Psoas muscle (tissue), 8 donors: Measurements from ENCODE around the gene CRYBG3. TPM values are rescaled to one million over a fixed set of nuclear protein-coding genes. Genes with fewer than 3 reads are reported as not detected.

Experiments used
- ATAC-seq, 4 donors: fragments of 200-7000 bp; cut with Tn5 transposase; one replicate each; pipeline ENCODE4 v1.9.1; 2020; ENCODE audit warnings: moderate library complexity in 3 of 4, mild to moderate bottlenecking in 2 of 4
- DNase-seq, 2 donors: peaks; one replicate each; pipeline ENCODE4 v3.0.0-alpha.2; 2020
- H3K27ac ChIP-seq: fragments of 200-600 bp; one replicate; pipeline ENCODE4 v1.8.0; 2022
- H3K27me3 ChIP-seq, 3 donors: fragments of 200-600 bp in 1 of 3; one replicate each; pipeline versions ENCODE4 v1.6.1 to v1.8.0; 2013 to 2022; ENCODE audit warnings: low read length in 2 of 3, mild to moderate bottlenecking in 2 of 3, moderate library complexity in 1 of 3; ENCODE audit not compliant: insufficient read depth in 3 of 3
- H3K36me3 ChIP-seq, 2 donors: fragments of 200-600 bp in 1 of 2; one replicate each; pipeline versions ENCODE4 v1.6.1 to v1.8.0; 2013 to 2022; ENCODE audit warnings: low read depth in 1 of 2, mild to moderate bottlenecking in 1 of 2, moderate library complexity in 1 of 2; ENCODE audit not compliant: insufficient read depth in 1 of 2
- H3K4me1 ChIP-seq: fragments of 200-600 bp; one replicate; pipeline ENCODE4 v1.8.0; 2022
- H3K4me3 ChIP-seq: fragments of 200-600 bp; one replicate; pipeline ENCODE4 v1.8.0; 2022; ENCODE audit warnings: mild to moderate bottlenecking
- H3K9me3 ChIP-seq: fragments of 200-600 bp; one replicate; pipeline ENCODE4 v1.8.0; 2022
- WGBS, 3 donors: extraction: QIAGEN DNeasy Blood & Tissue Kit; methylation state at CpG; one replicate each; pipeline versions ENCODE4 v1.1.6 to v1.1.7; 2013; 5-methylcytosine and 5-hydroxymethylcytosine counted together
- intact Hi-C, 2 donors: fragments of 100-400 bp; cut with DNase I; formaldehyde crosslinking; loops; one replicate each; pipeline versions ENCODE4 v1.11.0 to v1.14.2; 2022
- polyA plus RNA-seq, 3 donors: library from polyadenylated mRNA; stranded (reverse); fragments of 200-250 nt; gene quantifications; one replicate each; pipeline ENCODE4 v1.2.3, GENCODE V29; 2013
- total RNA-seq, 4 donors: library from RNA; stranded (reverse); fragmentation: NEBNext Ultra II Directional in 2 of 4; extraction: Animal tissue kit (Norgen Biotek cat#: 25700) in 2 of 4; gene quantifications; one replicate each; pipeline versions ENCODE4 v1.2.1 to v1.2.4, GENCODE V29; 2021 to 2023
- TF ChIP-seq, protein P1 (sequence below): fragments of 200-600 bp; IDR thresholded peaks from one replicate; pipeline ENCODE4 v1.8.0; 2022; ENCODE audit warnings: antibody characterized with exemption
- donor health status: healthy with polysubstance abuse.
- donor health status: DM: no; HTN: no; CAD: no; lungs with moderate emphysema.
- donor health status: Bipolar disorder and iron deficiency.
- donor health status: healthy.
- donor health status: DM: yes; HTN: yes; CAD: no.
- donor health status: DM: no; HTN: no; CAD: no.
- donor health status: DM: no; HTN: no; CAD: no.
- donor health status: DM: yes; HTN: yes; CAD: no.

CRYBG3 gene
- total and polyA plus RNA-seq, 7 donors = 5.1 to 36.9 (median 10.1) TPM

GRCh38 chr3:97988784-97989568 is 167.2 kb downstream of the CRYBG3 start:
- ATAC-seq (no peak), DNase-seq (no peak)
- no peaks in the 10 kb centered on the region for H3K4me1 ChIP-seq
- intact Hi-C loops = no loop called here
- no peaks in the 10 kb centered on the region for H3K9me3 ChIP-seq
- no peaks in the 10 kb centered on the region for H3K27me3 ChIP-seq
- no peaks in the 10 kb centered on the region for H3K36me3 ChIP-seq
- H3K27ac ChIP-seq = no peak overlapping the region
- H3K4me3 ChIP-seq = no peak overlapping the region
- TF ChIP-seq, protein P1, sequence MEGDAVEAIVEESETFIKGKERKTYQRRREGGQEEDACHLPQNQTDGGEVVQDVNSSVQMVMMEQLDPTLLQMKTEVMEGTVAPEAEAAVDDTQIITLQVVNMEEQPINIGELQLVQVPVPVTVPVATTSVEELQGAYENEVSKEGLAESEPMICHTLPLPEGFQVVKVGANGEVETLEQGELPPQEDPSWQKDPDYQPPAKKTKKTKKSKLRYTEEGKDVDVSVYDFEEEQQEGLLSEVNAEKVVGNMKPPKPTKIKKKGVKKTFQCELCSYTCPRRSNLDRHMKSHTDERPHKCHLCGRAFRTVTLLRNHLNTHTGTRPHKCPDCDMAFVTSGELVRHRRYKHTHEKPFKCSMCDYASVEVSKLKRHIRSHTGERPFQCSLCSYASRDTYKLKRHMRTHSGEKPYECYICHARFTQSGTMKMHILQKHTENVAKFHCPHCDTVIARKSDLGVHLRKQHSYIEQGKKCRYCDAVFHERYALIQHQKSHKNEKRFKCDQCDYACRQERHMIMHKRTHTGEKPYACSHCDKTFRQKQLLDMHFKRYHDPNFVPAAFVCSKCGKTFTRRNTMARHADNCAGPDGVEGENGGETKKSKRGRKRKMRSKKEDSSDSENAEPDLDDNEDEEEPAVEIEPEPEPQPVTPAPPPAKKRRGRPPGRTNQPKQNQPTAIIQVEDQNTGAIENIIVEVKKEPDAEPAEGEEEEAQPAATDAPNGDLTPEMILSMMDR = no peak
- 93 to 100% (median 96%) methylated on average over 3 of the region's 3 CpGs for WGBS, 3 donors

DNA sequence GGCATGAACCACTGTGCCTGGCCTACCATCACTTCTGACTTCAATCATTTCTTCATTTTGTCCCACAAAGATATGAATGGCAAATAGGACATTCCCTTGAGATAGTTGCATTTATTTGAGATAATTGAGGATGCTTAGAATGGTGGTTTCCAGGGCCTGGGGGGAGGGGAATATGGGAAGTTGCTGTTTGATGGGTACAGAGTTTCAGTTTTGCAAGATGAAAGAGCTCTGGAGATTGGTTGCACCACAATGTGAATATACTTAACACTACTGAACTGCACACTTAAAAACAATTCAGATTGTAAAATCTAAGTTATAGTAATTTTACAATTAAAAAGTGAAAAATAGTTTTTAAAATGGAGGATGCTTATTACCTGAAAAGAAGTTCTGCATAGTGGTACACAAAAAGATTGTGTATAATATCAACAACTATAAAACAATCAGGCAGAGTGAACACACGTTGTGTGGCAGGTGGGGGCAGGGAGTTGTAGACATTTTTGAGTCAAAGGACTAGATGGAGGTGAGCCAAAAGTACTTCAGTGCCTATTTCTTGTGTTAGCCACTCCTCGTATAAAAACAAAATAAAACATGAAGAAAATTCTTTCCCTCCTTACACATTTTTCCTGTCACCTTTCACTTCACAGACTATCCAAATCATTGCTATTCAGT is 168.9 kb downstream of the CRYBG3 start:
- DNase-seq = no peak
- Histone ChIP-seq H3K27ac (no peak overlapping the region), H3K4me3 (no peak overlapping the region), H3K9me3 (no peaks in the 10 kb centered on the region), H3K4me1 (no peaks in the 10 kb centered on the region), H3K27me3 (no peaks in the 10 kb centered on the region), H3K36me3 (no peaks in the 10 kb centered on the region)
- intact Hi-C loops = loop anchor here in 1 of 2 donors (1.0 kb wide), 1 partner anchor 26 kb away; no protein-coding TSS in a partner anchor
- 34 to 49% (median 35%) methylated on average over 2 of the region's 2 CpGs for WGBS, 3 donors
- TF ChIP-seq, protein P1 = no peak
- no peak for ATAC-seq

GRCh38 chr3:97991293-97991682 is 169.5 kb downstream of the CRYBG3 start:
- intact Hi-C loops = no loop called here
- 63 to 71% (median 68%) methylated on average over 5 of the region's 5 CpGs for WGBS, 3 donors
- Histone ChIP-seq H3K9me3 (no peaks in the 10 kb centered on the region), H3K4me1 (no peaks in the 10 kb centered on the region), H3K4me3 (no peak overlapping the region), H3K36me3 (no peaks in the 10 kb centered on the region), H3K27me3 (no peaks in the 10 kb centered on the region), H3K27ac (no peak overlapping the region)
- DNase-seq (no peak), ATAC-seq (no peak)
- TF ChIP-seq, protein P1 = no peak

- intact Hi-C loops = no loop called here
- WGBS, 3 donors = 97 to 100% (median 98%) methylated on average over 2 of the region's 2 CpGs
- no peak for ATAC-seq
- no peaks in the 10 kb centered on the region for H3K27me3 ChIP-seq
- TF ChIP-seq, protein P1 = no peak
- no peaks in the 10 kb centered on the region for H3K36me3 ChIP-seq
- H3K9me3 ChIP-seq = no peaks in the 10 kb centered on the region
- H3K27ac ChIP-seq = no peak overlapping the region
- H3K4me1 ChIP-seq = no peaks in the 10 kb centered on the region
- no peak for DNase-seq
- H3K4me3 ChIP-seq = no peak overlapping the region
Measured at GRCh38 chr3:97992547-97993173, 170.8 kb downstream of the CRYBG3 start.
